Brain pericyte (primary cell): ENCODE results near the gene MAST2.
"Not testable (repeated sequence)": the region's sequence is repeated elsewhere in the genome, so short reads cannot be mapped to it uniquely, and the experiment has no call there.

ENCODE experiments used
- DNase-seq: peaks from one replicate; pipeline ENCODE4 v3.0.0-alpha.2; 2012; ENCODE audit warnings: low read depth, low spot score

Gene MAST2

GRCh38 chr1:46021046-46021996, 217.9 kb downstream of the MAST2 start:
- no peak for DNase-seq

GRCh38 chr1:46026531-46026930, 223.1 kb downstream of the MAST2 start:
- no peak for DNase-seq

GRCh38 chr1:46027788-46028573, 224.6 kb downstream of the MAST2 start:
- DNase-seq, result no peak

- DNase-seq, result no peak
Observed at GRCh38 chr1:46030074-46030870, 226.9 kb downstream of the MAST2 start.

GRCh38 chr1:46030876-46031660, 227.7 kb downstream of the MAST2 start:
- DNase-seq, result no peak

- no peak for DNase-seq
Observed at GRCh38 chr1:46034601-46035516, 231.4 kb downstream of the MAST2 start.

- peak; percentile 61 for DNase-seq
Observed at GRCh38 chr1:46036894-46037839, 233.8 kb downstream of the MAST2 start.

GRCh38 chr1:46039571-46040052, 236.2 kb downstream of the MAST2 start:
- DNase-seq, result no peak

GRCh38 chr1:46041551-46041950, 238.1 kb downstream of the MAST2 start:
- no peak for DNase-seq

- DNase-seq, result no peak
Observed at GRCh38 chr1:46041974-46042373, 238.6 kb downstream of the MAST2 start.

- DNase-seq, result no peak
Observed at GRCh38 chr1:46043458-46044017, 240.1 kb downstream of the MAST2 start.

- no peak for DNase-seq
Observed at GRCh38 chr1:46044116-46044515, 240.7 kb downstream of the MAST2 start.

- no peak for DNase-seq
Observed at GRCh38 chr1:46053734-46054133, 250.3 kb downstream of the MAST2 start.

GRCh38 chr1:46056325-46056724, 252.9 kb downstream of the MAST2 start:
- DNase-seq, result no peak

GRCh38 chr1:46057215-46057614, 253.8 kb downstream of the MAST2 start:
- DNase-seq, result not testable (repeated sequence)

- DNase-seq, result no peak
Observed at GRCh38 chr1:46057781-46058180, 254.4 kb downstream of the MAST2 start.

- DNase-seq, result no peak
Observed at GRCh38 chr1:46058936-46059335, 255.5 kb downstream of the MAST2 start.

- DNase-seq, result no peak
Observed at GRCh38 chr1:46061146-46061545, 257.7 kb downstream of the MAST2 start.
